GM10847 (cell line): ENCODE measurements around the gene MYRF.

Experiments
- POLR2A ChIP-seq: IDR thresholded peaks from 2 replicates; pipeline ENCODE4 v1.6.1; 2011; ENCODE audit not compliant: insufficient read length; ENCODE audit errors: extremely low read depth

The MYRF gene

DNA sequence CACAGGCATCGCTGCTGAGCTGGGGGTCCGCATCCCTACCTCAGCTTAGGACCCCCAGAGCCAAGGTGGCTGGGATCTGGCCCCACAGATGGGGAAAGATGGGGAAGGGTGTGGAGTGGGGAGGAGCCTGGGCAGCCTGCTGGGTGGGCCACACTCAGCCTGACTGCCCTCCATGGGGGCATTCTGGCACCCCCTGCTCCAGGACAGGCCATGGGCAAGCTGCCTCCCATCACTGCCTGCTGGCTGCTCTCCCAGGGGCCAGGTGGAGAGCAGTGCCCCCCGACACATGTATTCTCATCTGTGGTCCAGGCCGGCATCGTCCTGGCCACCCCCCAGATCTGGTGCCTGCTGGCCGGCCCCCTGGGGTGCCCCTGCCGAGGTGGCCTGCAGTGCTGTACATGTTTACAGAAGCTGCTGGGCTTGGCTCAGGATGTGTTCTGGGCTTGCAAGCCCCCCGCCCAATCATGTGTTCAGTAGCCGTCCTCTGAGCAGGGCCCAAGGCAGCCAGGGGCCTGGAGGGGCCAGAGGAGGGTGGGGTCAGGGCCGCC, 7.8 kb upstream of the MYRF start:
- no peak for TF ChIP-seq POLR2A

DNA sequence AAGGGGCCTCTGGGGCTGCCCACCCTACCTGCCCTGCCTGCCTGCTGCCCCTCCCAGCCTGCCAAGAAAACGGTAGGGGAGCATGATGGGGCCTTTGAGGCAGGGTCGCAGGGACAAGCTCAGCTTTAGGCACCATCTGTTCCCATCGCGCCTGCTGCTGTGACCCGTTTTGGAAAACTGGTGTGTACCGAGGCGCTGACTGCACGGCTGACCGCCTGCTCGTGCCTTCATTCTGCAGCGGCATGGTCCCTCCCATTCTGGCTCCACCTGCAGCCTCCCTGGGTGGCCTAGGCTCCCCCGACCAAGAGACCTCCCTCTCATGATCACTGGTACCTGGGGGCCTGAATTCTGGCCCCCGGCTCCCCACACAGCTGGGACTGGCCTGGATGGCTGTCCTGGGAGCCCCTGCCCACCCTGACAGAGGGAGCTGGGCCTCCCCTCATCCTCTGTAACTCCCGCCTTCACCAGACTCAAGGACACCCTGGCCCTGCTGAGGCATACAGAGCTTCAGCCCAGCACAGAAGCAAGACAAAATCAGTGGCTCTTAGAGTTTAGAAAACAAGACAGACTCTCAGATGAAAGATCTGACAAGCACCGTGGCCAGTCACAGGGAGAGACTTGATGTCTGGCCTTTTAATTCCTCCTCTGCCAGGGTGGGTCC, 6.5 kb upstream of the MYRF start:
- TF ChIP-seq POLR2A: no peak

DNA sequence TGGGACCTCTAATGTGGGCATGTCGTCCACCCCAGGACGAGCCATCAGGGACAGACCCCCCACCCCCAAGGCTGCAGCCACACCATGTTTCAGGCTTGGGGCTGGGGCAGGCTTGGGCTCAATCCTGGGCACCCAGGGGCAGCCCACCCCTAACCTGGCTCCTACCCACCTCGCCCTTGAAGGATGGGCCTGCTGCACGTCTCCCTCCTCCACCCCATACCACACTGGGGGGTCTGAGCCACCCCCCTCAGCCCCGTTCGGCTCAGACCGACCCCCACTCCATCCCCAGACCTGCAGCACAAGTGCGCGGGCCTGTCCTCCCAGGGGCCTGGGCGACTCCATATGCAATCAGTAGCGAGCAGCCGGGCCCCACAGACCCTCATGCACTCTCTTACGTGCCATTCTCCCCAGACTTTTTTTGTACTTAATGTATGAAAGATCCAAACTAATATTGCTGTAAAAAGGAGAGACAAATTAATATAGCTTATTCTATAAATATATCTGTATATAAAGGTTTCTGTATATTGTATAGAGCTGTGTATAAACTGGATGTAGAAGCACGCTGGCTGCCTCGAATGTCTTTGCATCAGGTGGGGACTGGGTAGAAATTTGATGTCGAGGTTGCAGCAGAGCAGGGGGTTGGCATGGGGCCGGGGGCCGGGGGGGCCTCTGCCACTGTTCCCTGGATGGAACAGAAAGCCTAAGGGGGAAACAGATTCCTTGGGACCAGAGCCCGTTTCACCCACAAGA, 5.8 kb upstream of the MYRF start:
- TF ChIP-seq POLR2A: no peak

DNA sequence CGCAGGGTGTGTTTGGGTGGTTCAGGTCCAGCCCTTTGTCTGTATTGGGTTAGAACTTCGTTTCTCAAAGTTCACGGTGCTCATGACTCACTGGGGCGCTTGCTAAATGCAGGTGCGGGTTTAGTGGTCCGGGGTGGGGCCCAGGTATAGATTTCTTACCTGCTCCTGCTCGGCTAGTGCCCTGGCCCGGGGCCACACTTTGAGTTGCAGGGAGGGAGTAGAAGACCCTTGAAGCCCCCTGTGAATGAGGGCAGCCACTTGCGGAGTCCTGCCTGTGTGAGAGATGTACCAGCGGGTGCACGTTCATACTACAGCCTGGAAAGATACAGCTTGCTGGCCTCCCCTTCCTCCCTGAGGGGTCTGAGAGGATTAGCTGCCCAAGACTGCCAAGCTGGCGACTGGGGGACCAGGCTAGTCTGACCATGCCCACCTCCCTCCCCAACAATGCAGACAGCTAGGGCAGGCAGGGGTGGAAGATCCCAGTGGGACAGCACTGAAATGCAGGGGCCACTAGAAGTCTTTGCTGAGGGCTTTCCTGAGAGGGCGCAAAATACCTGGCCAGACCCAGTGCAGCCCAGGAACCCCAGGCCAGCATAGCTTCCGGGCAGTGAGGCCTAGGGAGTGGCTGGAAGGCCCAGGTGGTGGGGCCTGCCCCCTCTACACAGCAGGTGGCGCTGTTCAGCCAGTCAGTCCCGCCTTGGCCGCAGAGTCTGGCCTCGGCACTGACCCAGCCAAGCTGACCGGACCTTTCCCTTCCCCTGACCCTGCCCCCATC, 5.1 kb upstream of the MYRF start:
- no peak for TF ChIP-seq POLR2A

DNA sequence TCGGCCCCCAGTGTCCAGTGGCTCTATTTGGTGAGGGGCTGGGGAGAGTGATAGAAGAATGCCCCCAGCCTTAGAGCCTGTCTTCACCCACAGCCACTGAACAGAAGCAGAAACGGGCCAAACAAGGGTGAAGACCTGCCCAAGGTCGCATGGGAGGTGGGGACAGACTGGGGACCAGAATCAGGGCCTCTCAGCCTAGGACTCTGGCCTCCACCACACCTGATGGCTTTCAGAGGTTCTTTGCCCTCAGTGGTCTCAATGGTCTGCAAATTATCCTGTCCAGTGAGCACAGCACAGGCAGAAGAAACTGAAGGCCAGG, 4.5 kb upstream of the MYRF start:
- no peak for TF ChIP-seq POLR2A

DNA sequence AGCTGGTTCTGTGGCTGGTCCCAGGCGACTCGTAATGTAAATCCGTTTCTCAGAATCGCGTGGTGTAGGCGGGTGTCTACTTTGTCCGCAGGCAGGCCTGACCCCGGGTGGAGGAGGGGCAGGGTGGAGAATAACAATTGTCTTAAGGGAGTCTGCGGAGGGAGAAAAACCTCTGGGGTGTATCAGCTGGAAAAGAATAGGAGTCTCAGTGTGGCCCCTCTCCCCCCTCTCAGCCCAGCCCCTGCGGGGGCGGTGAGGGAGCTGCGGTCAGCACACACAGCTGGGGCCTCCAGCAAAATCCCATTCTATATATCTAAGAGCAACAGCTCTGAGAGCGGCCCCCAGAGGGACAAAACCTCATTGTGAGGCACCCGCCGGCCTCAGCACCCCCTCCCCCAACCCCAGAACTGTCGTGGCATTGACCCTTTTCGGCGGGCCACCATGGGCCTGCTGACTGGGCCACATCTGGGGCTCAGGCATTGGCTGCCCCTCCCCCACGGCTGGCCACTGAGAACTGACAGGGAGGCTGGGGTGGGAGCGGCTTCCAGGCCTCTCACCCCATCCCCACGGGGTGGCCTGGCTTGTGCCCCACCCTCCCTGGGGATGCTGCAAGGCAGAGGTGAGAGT, 2.7 kb upstream of the MYRF start:
- TF ChIP-seq POLR2A: no peak

DNA sequence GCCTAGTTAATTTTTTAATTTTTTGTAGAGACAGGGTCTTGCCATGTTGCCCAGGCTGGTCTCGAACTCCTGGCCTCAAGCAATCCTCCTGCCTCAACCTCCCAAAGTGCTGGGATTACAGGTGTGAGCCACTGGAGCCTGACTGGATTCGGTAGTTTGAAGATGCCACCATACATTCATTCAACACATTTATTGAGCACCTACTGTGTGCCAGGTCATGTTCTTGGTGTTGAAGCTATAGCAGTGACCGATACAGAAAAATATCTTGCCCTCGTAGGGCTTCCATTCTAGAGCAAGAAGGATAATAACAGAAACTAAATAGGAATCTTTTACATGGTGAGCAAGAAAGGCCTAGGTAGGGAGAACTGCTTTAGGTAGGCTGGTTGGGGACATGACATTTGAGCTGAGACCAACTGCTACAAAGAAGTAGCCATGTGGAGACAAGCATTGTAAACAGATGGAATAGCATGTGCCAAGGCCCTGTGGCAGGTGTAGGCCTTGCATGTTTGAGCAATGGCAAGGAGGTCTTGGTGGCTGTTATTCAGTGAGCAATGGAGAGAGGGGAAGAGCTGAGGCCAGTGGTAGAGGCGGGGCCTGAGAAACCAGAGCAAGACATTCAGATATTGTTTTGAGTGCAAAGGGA, 1.7 kb upstream of the MYRF start:
- TF ChIP-seq POLR2A: no peak

DNA sequence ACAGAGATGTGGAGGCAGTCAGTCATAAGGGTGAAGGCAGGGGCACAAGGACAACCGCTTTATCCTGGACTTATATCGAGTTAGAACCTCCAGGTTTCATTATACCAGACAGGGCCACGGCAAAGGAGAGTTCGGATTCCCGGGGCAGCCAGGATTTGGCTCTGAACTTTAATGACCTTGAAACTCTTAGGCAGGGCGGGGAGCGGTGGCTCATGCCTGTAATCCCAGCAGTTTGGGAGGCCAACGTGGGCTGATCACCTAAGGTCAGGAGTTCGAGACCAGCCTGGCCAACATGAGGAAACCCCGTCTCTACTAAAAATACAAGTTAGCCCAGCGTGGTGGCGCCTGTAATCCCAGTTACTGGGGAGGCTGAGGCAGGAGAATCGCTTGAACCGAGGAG, 1.1 kb upstream of the MYRF start:
- TF ChIP-seq POLR2A: no peak

DNA sequence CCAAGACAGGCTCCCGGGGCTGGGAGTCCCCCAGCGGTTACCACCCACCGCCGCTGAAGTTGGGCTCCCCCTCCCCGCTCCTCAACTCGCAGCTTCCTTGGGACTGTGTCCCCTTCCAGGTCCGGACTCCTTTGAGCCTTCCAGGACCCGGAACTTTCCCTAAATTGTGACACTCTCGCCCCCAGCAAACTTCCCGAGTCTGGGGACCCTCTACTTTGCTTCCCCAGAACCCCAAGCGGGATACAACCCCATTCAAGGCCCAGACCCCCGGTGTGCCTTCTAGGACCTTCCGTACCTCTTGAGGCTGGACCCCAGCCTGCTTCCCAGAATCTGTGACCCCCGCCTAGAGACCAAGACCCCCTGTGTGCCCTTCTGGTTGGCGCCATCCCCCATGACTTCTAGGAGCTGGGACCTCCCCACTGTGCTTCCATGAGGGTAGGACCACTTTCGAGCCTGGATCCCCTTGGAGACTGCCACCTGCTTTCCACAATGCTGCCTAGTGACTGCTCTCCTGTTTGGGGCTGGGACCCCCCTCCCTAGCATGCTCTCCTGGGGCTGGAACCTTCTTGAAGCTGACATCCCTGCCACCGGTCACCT, 587 bp downstream of the MYRF start:
- TF ChIP-seq POLR2A: no peak

DNA sequence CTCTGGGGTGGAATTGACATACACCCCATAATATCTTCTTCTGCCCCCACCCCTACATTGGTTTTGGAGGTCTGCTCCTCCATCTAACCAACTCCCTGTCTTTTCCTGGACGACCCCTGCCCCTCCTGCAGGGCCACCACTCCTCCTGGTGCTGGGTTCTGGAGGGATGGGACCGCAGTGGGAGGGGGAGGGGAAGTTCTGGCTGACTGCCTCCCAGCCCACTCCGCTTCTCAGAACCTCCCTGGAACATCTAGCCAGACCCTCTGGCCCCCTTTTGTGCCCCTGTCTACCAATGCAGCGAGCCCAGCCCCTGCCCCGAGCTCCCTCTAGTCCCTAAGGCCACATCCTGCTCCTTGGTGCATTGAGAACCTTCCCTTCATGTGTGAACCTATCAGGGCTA, 1.2 kb downstream of the MYRF start:
- TF ChIP-seq POLR2A: no peak

DNA sequence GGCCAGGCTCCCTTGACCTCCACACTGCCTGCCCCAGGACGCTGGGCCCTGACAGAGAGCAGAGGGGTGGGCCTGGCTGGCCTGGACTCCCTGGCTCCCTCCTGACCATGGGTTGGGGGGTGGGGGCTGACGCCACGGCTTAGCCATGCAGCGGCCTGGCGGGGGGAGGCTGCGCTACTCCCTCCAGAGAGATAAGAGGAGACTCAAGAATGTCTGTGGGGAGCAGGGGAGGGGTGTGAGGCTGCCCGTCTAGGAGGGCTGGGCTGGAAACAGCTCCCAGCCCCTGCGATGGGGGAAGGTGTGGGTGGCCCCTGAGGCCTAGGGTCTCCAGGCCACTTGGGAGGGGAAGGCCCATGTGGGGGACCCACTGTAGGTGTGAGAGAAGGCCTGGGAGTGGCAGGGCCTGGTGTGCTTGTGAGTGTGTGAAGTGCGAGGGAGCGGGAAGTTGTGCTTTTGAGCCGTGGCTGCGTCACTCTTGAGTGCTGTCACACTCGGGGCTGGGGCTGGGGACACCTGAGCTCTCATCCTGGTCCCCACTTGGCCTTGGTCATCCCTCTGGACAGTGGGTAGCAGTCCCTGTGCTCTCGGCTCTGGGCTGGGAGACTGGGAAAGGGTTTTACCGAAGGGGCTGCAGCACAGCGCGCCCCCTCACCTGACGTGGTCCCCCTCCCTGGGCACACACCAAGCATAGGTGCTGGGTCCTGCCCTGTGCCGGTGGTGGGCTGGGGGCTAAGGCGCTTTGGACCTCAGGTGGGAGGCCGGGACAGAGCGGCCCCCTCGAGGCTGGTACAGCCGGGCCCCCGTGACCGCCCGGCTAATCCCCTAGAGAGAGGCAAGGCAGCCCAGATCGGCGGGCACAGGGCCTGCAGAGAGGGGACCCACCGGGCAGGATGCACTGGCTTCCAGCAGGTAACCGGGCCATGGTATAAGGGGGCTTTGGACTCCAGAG, 2.4 kb downstream of the MYRF start:
- no peak for TF ChIP-seq POLR2A

DNA sequence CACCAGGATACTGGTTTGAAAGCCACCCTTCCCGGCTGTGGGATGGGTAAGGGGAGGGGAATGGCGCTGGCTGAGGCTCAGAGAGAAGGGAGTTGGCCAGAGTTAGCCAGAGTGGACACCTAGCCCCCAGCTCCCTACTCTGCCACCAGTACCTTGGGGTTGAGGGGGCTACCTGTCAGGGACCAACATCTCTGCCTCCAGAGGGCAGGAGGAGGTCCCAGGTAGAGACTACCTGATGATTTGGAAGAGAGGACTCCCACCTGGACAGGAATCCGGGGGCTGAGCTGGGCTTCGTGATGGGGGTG, 3.7 kb downstream of the MYRF start:
- TF ChIP-seq POLR2A: no peak

DNA sequence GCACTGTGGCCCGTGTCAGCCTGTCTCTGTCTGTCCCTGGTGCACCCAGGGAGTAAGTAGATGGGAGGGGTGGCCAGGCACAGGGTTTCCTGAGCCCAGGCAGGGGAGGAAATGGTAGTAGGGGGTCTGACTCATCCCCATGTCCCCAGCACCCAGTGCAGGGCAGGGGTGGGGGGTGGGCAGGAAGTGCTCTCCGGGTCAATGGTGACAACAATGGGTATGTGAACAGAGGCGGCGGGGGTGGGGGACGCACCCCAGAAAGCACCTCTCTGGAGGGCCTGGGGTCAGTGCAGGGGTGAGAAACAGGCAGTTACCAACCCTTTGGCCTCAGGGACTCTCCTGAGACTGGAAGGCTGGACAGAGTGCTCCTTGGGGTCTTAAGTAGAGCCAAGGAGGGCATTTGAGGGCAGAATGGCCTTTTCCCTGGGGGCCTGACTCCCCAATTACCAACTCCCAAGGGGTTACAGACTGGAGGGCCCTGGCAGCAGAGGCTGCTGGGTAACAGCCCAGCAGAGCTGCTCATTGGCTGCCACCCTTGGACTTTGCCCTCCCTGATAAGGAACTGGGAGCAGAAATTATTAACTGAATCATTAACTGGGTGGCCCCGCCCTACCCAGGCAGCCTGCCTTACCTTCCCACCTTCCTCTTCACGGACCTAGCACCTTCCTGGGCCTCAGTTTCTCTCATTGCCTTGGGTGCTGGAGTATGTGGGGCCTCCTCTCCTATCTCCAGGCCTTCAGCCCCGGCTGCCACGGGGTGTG, 4.2 kb downstream of the MYRF start:
- TF ChIP-seq POLR2A: no peak
